Right forelimb (tissue), 1 donor: ENCODE data around the gene URGCP.
A peak's percentile ranks its signal among the peaks of the same experiment; 100 is the strongest.
"Not testable (repeated sequence)": the region's sequence is repeated elsewhere in the genome, so short reads cannot be mapped to it uniquely, and the experiment has no call there.

ENCODE experiments used
- DNase-seq: peaks from one replicate; pipeline ENCODE4 v3.0.0-alpha.2; 2018

Gene URGCP

GRCh38 chr7:43905956-43906330 is 453 bp downstream of the URGCP start:
- DNase-seq = peak; percentile 73

- no peak for DNase-seq
These were observed 1.0 kb downstream of the URGCP start for GRCh38 chr7:43905209-43905946.

- no peak for DNase-seq
These were observed 1.7 kb downstream of the URGCP start for GRCh38 chr7:43904533-43905208.

- DNase-seq = no peak
These were observed 3.8 kb downstream of the URGCP start for GRCh38 chr7:43902542-43903054.

GRCh38 chr7:43898571-43898970 is 7.8 kb downstream of the URGCP start:
- not testable (repeated sequence) for DNase-seq

- no peak for DNase-seq
These were observed 10.5 kb downstream of the URGCP start for GRCh38 chr7:43895847-43896415.

GRCh38 chr7:43891069-43891955 is 15.1 kb downstream of the URGCP start:
- no peak for DNase-seq

GRCh38 chr7:43890468-43890867 is 15.9 kb downstream of the URGCP start:
- no peak for DNase-seq

GRCh38 chr7:43888993-43889945 is 17.1 kb downstream of the URGCP start:
- DNase-seq = no peak

GRCh38 chr7:43884617-43885016 is 21.8 kb downstream of the URGCP start:
- DNase-seq = no peak

- no peak for DNase-seq
These were observed 22.2 kb downstream of the URGCP start for GRCh38 chr7:43884209-43884608.

- no peak for DNase-seq
These were observed 25.8 kb downstream of the URGCP start for GRCh38 chr7:43880596-43880995.

GRCh38 chr7:43879477-43879876 is 26.9 kb downstream of the URGCP start:
- DNase-seq = no peak

- DNase-seq = no peak
These were observed 27.5 kb downstream of the URGCP start for GRCh38 chr7:43878867-43879266.

- DNase-seq = no peak
These were observed 28.2 kb downstream of the URGCP start for GRCh38 chr7:43877968-43878864.

GRCh38 chr7:43876976-43877745 is 29.2 kb downstream of the URGCP start:
- DNase-seq = no peak

- no peak for DNase-seq
These were observed 30.2 kb downstream of the URGCP start for GRCh38 chr7:43876241-43876640.

- DNase-seq = no peak
These were observed 33.1 kb downstream of the URGCP start for GRCh38 chr7:43873300-43873699.

GRCh38 chr7:43872406-43873110 is 33.8 kb downstream of the URGCP start:
- peak; percentile 59 for DNase-seq
